DND-41 (cell line): ENCODE results near the gene PBLD.
A peak's percentile ranks its signal among the peaks of the same experiment; 100 is the strongest.

Experiments
- ATAC-seq: fragments of 200-7000 bp; cut with Tn5 transposase; 3 replicates; pipeline ENCODE4 v1.9.1; 2021; ENCODE audit warnings: low read depth; ENCODE audit not compliant: insufficient read depth
- DNase-seq: peaks from one replicate; pipeline ENCODE4 v3.0.0-alpha.2; 2020
- H2AFZ ChIP-seq: 2 replicates; pipeline ENCODE4 v1.6.0; 2012; ENCODE audit warnings: low read depth, low read length
- H3K27ac ChIP-seq: 2 replicates; pipeline ENCODE4 v1.5.1; 2012; ENCODE audit warnings: low read length, inconsistent platforms
- H3K27me3 ChIP-seq: fragments of 200-600 bp; sonication (generic); 2 replicates; pipeline ENCODE4 v1.6.0; 2012; ENCODE audit warnings: low read length, mild to moderate bottlenecking, inconsistent platforms; ENCODE audit not compliant: insufficient read depth, poor library complexity
- H3K36me3 ChIP-seq: 2 replicates; pipeline ENCODE4 v1.5.1; 2012; ENCODE audit warnings: low read length, inconsistent platforms; ENCODE audit not compliant: insufficient read depth
- H3K4me1 ChIP-seq: 2 replicates; pipeline ENCODE4 v1.5.1; 2012; ENCODE audit warnings: mild to moderate bottlenecking, low read length; ENCODE audit not compliant: insufficient read depth
- H3K4me2 ChIP-seq: 2 replicates; pipeline ENCODE4 v1.6.0; 2012; ENCODE audit warnings: mild to moderate bottlenecking, moderate library complexity, low read length, inconsistent platforms; ENCODE audit not compliant: insufficient read depth
- H3K4me3 ChIP-seq, 2 experiments: fragments of 200-600 bp in 1 of 2; shearing (Covaris generic) in 1 of 2; 2 replicates each; pipeline ENCODE4 v1.5.1; 2012 to 2016; ENCODE audit warnings: inconsistent platforms in 2 of 2, low read length in 2 of 2, mild to moderate bottlenecking in 2 of 2, low read depth in 1 of 2, moderate library complexity in 1 of 2
- H3K79me2 ChIP-seq: 2 replicates; pipeline ENCODE4 v1.6.0; 2012; ENCODE audit warnings: low read length, inconsistent platforms; ENCODE audit not compliant: insufficient read depth
- H3K9ac ChIP-seq: 2 replicates; pipeline ENCODE4 v1.6.0; 2012; ENCODE audit warnings: low read depth, mild to moderate bottlenecking, inconsistent platforms, low read length, moderate library complexity
- H3K9me3 ChIP-seq: 2 replicates; pipeline ENCODE4 v1.5.1; 2012; ENCODE audit warnings: low read length, moderate library complexity, mild to moderate bottlenecking, inconsistent platforms; ENCODE audit not compliant: insufficient read depth, severe bottlenecking
- H4K20me1 ChIP-seq: 2 replicates; pipeline ENCODE4 v1.6.0; 2012; ENCODE audit warnings: low read length; ENCODE audit not compliant: insufficient read depth
- EZH2 ChIP-seq: IDR thresholded peaks from 3 replicates; pipeline ENCODE4 v1.6.1; 2012; ENCODE audit warnings: borderline replicate concordance, low read depth, mild to moderate bottlenecking, moderate library complexity, low read length, inconsistent platforms; ENCODE audit not compliant: severe bottlenecking
- TF ChIP-seq, protein P1 (sequence below): IDR thresholded peaks from 2 replicates; pipeline ENCODE4 v1.5.1; 2012; ENCODE audit warnings: borderline replicate concordance, low read length, moderate library complexity, mild to moderate bottlenecking; ENCODE audit not compliant: poor library complexity, severe bottlenecking; ENCODE audit errors: extremely low read depth

Gene PBLD

DNA sequence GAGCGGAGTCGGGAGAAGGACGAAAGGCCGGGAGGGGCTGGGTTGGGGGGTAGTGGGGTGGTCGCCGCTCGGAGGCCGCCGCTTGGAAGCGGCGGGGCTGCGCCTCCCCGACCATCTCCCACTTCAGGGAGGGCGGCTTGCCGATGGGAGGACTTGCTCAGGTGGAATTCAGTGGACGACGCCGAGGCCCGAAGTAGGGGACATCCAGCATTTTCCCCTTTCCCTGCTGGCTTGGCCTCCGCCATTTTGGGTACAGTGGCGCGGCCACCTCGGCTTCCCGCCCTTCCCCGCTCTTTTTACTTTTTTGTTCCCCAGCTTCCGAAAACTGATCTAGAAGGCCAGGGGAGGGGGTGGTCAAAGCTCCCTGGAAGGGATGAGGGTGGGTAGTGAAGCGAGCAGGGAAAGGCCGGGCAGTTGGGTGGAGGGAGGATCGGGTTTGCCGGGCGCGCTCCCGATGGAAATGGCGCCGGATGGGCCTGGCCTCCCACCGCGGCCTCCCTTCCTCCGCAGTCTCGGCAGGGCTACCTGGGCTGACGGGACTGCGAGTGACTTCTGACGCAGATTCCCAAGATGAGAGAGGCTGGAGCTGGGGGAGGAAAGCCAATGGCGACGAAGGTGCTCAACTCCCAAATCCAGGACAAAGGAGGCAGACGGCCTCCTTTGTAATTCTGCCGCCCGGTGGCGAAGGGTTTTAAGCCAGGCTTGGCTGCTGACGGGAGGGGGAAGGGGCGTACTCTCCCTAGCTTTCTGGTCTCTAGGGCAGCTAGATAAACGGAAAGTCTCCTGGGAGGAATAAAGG, at the start of gene PBLD:
TSS of gene PBLD (minus strand) at position 670 of the 799 bp plus-strand sequence. CDS start 26,084 bp downstream, outside the sequence.
- Histone ChIP-seq H3K9ac (peak within 1 kb of the TSS; percentile 92), H3K4me2 (peak within 1 kb of the TSS; percentile 85), H3K27ac (peak within 1 kb of the TSS; percentile 99), H3K4me3 (peak within 1 kb of the TSS; percentile 64 to 76), H4K20me1 (peaks cover 45% of the 10 kb centered on the region), H2AFZ (peak within 1 kb of the TSS; percentile 89), H3K9me3 (no peaks in the 10 kb centered on the region), H3K36me3 (peaks cover 44% of the 10 kb centered on the region), H3K4me1 (peaks cover 62% of the 10 kb centered on the region), H3K27me3 (no peaks in the 10 kb centered on the region), H3K79me2 (peaks cover 73% of the 10 kb centered on the region)
- ATAC-seq, result peak; percentile 41
- TF ChIP-seq, protein P1, sequence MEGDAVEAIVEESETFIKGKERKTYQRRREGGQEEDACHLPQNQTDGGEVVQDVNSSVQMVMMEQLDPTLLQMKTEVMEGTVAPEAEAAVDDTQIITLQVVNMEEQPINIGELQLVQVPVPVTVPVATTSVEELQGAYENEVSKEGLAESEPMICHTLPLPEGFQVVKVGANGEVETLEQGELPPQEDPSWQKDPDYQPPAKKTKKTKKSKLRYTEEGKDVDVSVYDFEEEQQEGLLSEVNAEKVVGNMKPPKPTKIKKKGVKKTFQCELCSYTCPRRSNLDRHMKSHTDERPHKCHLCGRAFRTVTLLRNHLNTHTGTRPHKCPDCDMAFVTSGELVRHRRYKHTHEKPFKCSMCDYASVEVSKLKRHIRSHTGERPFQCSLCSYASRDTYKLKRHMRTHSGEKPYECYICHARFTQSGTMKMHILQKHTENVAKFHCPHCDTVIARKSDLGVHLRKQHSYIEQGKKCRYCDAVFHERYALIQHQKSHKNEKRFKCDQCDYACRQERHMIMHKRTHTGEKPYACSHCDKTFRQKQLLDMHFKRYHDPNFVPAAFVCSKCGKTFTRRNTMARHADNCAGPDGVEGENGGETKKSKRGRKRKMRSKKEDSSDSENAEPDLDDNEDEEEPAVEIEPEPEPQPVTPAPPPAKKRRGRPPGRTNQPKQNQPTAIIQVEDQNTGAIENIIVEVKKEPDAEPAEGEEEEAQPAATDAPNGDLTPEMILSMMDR, result peak; percentile 70
- TF ChIP-seq EZH2, result no peak
- DNase-seq, result peak; percentile 77

DNA sequence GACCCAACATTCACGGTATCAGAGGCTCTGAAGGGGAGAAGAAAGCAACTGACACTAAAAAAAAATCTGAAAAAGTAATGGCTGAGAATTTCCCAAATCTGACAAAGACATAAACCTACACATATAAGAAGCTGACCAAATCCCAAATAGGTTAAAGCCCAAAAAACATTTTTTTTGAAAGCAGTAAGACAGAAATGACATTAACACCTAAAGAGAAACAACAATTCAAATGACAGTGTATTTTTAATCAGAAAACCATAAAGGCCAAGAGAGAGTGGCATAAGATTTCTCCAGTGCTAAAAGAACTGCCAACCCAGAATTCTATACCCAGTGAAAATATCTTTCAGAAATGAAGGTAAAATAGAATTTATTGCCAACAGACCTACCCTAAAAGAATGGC, 38.9 kb upstream of the PBLD start:
- H3K36me3 ChIP-seq, result peaks cover 60% of the 10 kb centered on the region
- ATAC-seq, result no peak
- no peaks in the 10 kb centered on the region for H3K27me3 ChIP-seq
- no peaks in the 10 kb centered on the region for H3K4me1 ChIP-seq
- no peaks in the 10 kb centered on the region for H4K20me1 ChIP-seq
- H3K79me2 ChIP-seq, result no peaks in the 10 kb centered on the region
- no peak overlapping the region for H3K9ac ChIP-seq
- no peak overlapping the region for H3K4me3 ChIP-seq
- TF ChIP-seq, protein P1, result no peak
- no peak for TF ChIP-seq EZH2
- peaks cover 20% of the 10 kb centered on the region for H3K9me3 ChIP-seq
- DNase-seq, result no peak
- no peak overlapping the region for H3K27ac ChIP-seq
- H3K4me2 ChIP-seq, result no peak overlapping the region
- H2AFZ ChIP-seq, result no peak overlapping the region

DNA sequence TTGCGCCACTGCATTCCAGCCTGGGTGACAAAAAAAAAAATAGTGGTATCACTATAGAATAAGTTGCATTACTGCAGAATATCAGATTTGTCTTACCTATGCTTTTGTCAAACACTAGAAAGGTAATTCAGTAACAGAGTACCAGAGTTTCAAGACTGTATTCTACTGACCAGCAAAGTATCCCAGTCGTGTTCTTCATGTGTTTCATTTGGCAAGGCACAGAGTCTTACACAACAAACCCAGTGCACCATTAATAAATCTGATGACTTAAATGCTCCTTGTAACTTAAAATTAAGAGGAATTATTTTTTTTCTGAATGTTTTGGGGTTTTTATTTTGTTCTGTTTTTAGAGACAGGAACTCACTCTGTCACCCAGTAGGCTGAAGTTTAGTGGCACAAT, 34.4 kb upstream of the PBLD start:
- Histone ChIP-seq H3K4me1 (no peaks in the 10 kb centered on the region), H3K79me2 (no peaks in the 10 kb centered on the region), H3K4me3 (no peak overlapping the region), H3K9me3 (peaks cover 5% of the 10 kb centered on the region), H3K4me2 (no peak overlapping the region), H3K9ac (no peak overlapping the region), H2AFZ (no peak overlapping the region), H4K20me1 (no peaks in the 10 kb centered on the region), H3K36me3 (peaks cover 45% of the 10 kb centered on the region), H3K27me3 (no peaks in the 10 kb centered on the region), H3K27ac (no peak overlapping the region)
- ATAC-seq (no peak), DNase-seq (no peak)
- no peak for TF ChIP-seq EZH2
- TF ChIP-seq, protein P1, result no peak

DNA sequence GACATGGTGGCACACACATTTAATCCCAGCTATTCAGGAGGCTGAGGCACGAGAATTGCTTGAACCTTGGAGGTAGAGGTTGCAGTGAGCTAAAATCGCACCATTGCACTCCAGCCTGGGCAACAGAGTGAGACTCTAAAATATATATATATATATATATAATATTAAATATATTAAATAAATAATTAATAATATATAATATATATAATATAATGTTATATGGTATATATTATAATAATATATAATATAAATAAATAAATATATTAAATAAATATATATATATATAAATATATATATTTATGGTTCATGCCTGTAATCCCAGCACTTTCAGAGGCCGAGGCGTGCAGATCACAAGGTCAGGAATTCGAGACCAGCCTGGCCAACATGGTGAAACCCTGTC, 33.9 kb upstream of the PBLD start:
- Histone ChIP-seq H2AFZ (no peak overlapping the region), H3K9ac (no peak overlapping the region), H4K20me1 (no peaks in the 10 kb centered on the region), H3K4me1 (no peaks in the 10 kb centered on the region), H3K79me2 (no peaks in the 10 kb centered on the region), H3K4me3 (no peak overlapping the region), H3K4me2 (no peak overlapping the region), H3K9me3 (no peaks in the 10 kb centered on the region), H3K36me3 (peaks cover 45% of the 10 kb centered on the region), H3K27me3 (no peaks in the 10 kb centered on the region), H3K27ac (no peak overlapping the region)
- TF ChIP-seq, protein P1, result no peak
- no peak for TF ChIP-seq EZH2
- ATAC-seq (no peak), DNase-seq (no peak)
